Raji (cell line): ENCODE measurements around the gene MROH8.
A peak's percentile ranks its signal among the peaks of the same experiment; 100 is the strongest.

Source experiments
- POLR2A ChIP-seq: IDR thresholded peaks from 2 replicates; pipeline ENCODE4 v1.6.1; 2011; ENCODE audit warnings: low read depth, low read length, control low read depth; ENCODE audit not compliant: insufficient read depth

The MROH8 gene

GRCh38 chr20:37178839-37179682 is at the start of gene MROH8, which contains the start of gene RPN2:
Gene MROH8 (minus strand): TSS chr20:37179548.
Gene RPN2 (plus strand): TSS chr20:37179330. CDS start chr20:37179357, 27 bp downstream.
- peak; percentile 68 for TF ChIP-seq POLR2A

DNA sequence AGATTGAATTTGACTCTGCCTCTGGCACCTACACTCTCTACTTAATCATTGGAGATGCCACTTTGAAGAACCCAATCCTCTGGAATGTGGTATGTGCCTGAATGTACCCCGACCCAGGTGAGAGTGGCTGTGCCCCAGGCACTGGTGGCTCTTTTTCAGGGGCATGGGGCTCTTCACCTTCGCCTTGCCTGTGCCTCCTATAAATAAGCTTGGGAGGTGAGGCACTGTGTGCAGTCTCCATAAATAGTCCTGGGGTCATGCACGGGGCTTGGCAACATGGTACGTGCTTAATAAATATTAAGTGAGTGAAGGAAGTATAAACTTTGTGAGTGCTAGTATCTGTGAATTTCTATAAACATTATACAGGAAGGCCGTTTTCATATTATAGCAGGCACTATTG is 49.3 kb upstream of the MROH8 start:
- TF ChIP-seq POLR2A, result no peak

DNA sequence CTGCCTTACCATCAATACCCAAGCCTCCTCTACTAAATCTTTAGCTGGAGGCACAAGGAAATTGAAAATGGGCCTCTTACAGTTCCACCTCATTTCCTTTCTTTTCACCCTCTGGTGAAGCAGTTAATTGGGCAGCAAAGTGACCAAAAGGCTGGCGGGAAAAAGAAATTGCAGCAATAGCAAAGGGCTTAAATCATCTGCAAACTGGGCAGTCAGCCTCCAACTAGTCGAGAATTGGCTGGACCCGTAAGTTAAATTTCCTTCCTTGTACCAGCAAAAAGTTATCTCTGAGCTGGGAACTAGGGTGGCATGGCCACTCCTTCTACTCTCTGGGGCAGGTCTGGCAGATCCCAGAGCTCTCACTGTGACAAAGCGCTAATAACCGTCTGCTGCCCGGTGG is 48.7 kb upstream of the MROH8 start:
- no peak for TF ChIP-seq POLR2A

DNA sequence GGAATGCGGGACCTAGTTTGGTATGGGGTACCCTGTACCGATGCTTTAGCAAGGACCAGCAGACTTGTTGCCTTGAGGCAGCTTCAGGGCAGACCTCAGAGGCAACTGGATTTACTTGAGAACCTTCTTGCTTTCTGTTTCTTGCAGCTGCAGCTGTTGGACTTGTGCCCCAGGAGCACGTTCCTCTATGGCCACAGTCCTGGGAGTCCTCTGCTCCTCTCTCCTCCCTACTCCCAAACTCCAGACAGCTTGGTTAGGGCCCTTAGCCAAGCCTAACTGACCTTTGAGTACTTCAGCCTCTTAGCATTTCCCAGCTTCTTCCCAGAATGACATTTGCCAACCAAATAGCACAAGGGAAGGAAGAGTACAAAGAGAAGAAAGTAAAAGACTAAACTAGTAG is 47.5 kb upstream of the MROH8 start:
- TF ChIP-seq POLR2A, result no peak

GRCh38 chr20:37225146-37225545 is 45.8 kb upstream of the MROH8 start:
- no peak for TF ChIP-seq POLR2A

DNA sequence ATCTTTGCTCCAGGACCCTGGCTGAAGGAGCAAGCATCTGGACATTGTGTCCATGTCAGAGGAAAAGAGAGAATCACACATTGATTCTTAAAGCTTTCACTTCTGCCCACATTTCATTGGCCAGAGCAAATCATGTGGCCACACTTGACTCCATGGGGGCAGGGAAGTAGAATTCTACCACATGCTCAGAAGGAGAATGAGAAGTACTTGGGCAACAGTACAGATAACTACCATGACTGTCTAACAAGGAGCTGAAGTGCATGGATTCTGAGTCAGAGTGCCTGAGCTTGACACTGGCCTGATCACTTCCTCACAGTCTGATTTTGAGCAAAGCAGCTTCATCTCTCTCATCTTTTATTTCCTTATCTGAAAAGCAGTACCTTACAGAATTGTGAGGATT is 43.7 kb upstream of the MROH8 start:
- no peak for TF ChIP-seq POLR2A

DNA sequence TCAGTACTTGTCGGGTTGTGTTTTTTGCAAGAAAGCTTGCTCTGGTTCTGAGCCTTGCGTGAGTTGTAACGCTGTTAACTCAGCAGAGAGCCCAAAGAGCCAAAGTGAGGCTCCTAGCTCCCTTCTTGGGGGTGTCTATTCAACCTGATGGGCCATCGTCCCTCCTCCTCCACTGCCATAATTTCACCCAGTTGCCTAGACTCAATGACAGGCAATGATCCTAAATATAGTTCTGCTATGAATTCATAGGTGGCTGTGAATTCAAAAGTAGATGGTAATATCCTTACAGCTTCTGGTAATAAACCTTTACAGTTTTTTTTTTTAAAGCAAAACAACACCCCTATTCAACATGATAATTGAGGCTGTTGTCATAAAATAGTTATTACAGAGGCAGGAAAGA is 42.7 kb upstream of the MROH8 start:
- no peak for TF ChIP-seq POLR2A

- no peak for TF ChIP-seq POLR2A
These were observed 41.4 kb upstream of the MROH8 start for GRCh38 chr20:37220731-37221130.

- no peak for TF ChIP-seq POLR2A
These were observed 40.7 kb upstream of the MROH8 start for GRCh38 chr20:37219751-37220668.

GRCh38 chr20:37218976-37219375 is 39.6 kb upstream of the MROH8 start:
- TF ChIP-seq POLR2A, result no peak

GRCh38 chr20:37218441-37218840 is 39.1 kb upstream of the MROH8 start:
- TF ChIP-seq POLR2A, result no peak

GRCh38 chr20:37209661-37210314 is 30.4 kb upstream of the MROH8 start:
- no peak for TF ChIP-seq POLR2A

DNA sequence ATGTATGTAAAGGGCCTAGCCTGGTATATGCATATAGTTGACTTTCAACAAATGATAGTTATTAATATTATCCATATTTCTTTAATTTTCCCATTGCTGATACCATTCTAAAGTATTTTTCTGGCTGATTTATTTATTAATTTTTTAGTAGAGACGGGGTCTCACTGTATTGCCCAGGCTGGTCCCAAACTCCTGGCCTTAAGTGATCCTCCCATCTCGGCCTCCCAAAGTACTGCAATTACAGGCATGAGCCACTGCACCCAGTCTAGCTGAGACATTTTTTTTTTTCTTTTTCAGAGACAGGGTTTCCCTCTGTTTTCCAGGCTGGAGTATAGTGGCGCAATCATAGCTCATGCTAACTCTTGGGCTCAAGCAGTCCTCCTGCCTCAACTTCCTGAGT is 29.8 kb upstream of the MROH8 start:
- no peak for TF ChIP-seq POLR2A

GRCh38 chr20:37207171-37207570 is 27.8 kb upstream of the MROH8 start:
- no peak for TF ChIP-seq POLR2A

GRCh38 chr20:37205794-37206193 is 26.4 kb upstream of the MROH8 start:
- no peak for TF ChIP-seq POLR2A
